ENCODE results near the gene NODAL.

The NODAL gene

GRCh38 chr10:70461397-70462348, 20.2 kb upstream of the NODAL start:
- DNase-seq (ENCODE audit: low read depth) = peak; percentile 73
- H3K4me3 ChIP-seq (ENCODE audit: low read depth, low read length) = no peak overlapping the region
- peak; percentile 92 for TF ChIP-seq CTCF (conservative IDR thresholded peaks at IDR 0.05; ENCODE audit: low read depth, low read length)

GRCh38 chr10:70459774-70460490, 18.5 kb upstream of the NODAL start:
- no peak for DNase-seq (ENCODE audit: low read depth)
- H3K4me3 ChIP-seq (ENCODE audit: low read depth, low read length) = no peak overlapping the region
- no peak for TF ChIP-seq CTCF (conservative IDR thresholded peaks at IDR 0.05; ENCODE audit: low read depth, low read length)

GRCh38 chr10:70459061-70459773, 17.7 kb upstream of the NODAL start:
- no peak for DNase-seq (ENCODE audit: low read depth)
- TF ChIP-seq CTCF (conservative IDR thresholded peaks at IDR 0.05; ENCODE audit: low read depth, low read length) = no peak
- no peak overlapping the region for H3K4me3 ChIP-seq (ENCODE audit: low read depth, low read length)

GRCh38 chr10:70458329-70459060, 17.0 kb upstream of the NODAL start:
- H3K4me3 ChIP-seq (ENCODE audit: low read depth, low read length) = peak overlapping the region; percentile 34
- DNase-seq (ENCODE audit: low read depth) = peak; percentile 79
- no peak for TF ChIP-seq CTCF (conservative IDR thresholded peaks at IDR 0.05; ENCODE audit: low read depth, low read length)

GRCh38 chr10:70457759-70458305, 16.4 kb upstream of the NODAL start:
- no peak overlapping the region for H3K4me3 ChIP-seq (ENCODE audit: low read depth, low read length)
- TF ChIP-seq CTCF (conservative IDR thresholded peaks at IDR 0.05; ENCODE audit: low read depth, low read length) = no peak
- DNase-seq (ENCODE audit: low read depth) = no peak

- TF ChIP-seq CTCF (conservative IDR thresholded peaks at IDR 0.05; ENCODE audit: low read depth, low read length) = no peak
- no peak overlapping the region for H3K4me3 ChIP-seq (ENCODE audit: low read depth, low read length)
- DNase-seq (ENCODE audit: low read depth) = no peak
Observed at GRCh38 chr10:70456164-70456563, 14.7 kb upstream of the NODAL start.

Measured in choroid plexus epithelial cell (primary cell).